ENCODE measurements around the gene PCNT.

PCNT gene

DNA sequence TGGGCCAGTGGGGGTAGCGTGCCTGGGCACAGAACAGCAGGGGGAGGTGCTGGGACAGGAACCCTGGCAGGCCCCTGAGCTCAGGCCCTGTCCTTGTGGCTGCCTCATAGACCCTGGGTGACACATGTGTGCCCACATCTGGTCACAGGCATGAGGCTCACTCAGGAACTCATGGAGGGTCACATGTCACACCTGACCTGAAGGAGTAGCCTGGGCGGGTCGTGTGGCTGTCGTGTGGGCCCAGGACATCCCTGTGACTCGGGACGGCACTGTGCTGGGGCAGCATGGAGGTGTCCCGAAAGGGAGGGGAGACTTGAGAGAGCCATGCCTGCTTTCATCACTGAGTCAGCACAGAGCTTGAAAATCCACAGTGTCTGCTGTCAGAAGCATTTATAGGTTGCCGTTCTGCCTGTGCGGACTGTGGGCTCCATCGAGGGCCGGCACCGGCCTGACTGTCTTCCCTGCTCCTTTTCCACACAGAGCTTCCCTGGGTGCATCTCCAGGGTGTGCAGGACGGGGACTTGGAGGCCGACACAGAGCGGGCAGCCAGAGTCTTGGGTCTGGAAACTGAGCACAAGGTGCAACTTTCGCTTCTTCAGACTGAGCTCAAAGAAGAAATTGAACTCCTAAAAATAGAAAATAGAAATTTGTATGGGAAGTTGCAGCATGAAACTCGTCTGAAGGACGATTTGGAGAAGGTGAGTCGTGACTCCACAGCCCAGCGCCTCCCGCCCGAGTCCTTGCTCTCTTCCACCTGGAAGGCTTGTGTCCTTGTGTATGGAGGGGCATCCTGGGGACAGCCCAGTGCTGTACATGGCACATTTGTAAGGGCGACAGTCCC lies 32.8 kb downstream of the PCNT start:
- no peak for DNase-seq (ENCODE audit: low read depth)
- no peak overlapping the region for H3K4me3 ChIP-seq (ENCODE audit: low read length)
- TF ChIP-seq, protein P1, sequence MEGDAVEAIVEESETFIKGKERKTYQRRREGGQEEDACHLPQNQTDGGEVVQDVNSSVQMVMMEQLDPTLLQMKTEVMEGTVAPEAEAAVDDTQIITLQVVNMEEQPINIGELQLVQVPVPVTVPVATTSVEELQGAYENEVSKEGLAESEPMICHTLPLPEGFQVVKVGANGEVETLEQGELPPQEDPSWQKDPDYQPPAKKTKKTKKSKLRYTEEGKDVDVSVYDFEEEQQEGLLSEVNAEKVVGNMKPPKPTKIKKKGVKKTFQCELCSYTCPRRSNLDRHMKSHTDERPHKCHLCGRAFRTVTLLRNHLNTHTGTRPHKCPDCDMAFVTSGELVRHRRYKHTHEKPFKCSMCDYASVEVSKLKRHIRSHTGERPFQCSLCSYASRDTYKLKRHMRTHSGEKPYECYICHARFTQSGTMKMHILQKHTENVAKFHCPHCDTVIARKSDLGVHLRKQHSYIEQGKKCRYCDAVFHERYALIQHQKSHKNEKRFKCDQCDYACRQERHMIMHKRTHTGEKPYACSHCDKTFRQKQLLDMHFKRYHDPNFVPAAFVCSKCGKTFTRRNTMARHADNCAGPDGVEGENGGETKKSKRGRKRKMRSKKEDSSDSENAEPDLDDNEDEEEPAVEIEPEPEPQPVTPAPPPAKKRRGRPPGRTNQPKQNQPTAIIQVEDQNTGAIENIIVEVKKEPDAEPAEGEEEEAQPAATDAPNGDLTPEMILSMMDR (conservative IDR thresholded peaks at IDR 0.05; ENCODE audit: low read length) = no peak

GRCh38 chr21:46357335-46357604 lies 33.3 kb downstream of the PCNT start:
- no peak for DNase-seq (ENCODE audit: low read depth)
- no peak overlapping the region for H3K4me3 ChIP-seq (ENCODE audit: low read length)

DNA sequence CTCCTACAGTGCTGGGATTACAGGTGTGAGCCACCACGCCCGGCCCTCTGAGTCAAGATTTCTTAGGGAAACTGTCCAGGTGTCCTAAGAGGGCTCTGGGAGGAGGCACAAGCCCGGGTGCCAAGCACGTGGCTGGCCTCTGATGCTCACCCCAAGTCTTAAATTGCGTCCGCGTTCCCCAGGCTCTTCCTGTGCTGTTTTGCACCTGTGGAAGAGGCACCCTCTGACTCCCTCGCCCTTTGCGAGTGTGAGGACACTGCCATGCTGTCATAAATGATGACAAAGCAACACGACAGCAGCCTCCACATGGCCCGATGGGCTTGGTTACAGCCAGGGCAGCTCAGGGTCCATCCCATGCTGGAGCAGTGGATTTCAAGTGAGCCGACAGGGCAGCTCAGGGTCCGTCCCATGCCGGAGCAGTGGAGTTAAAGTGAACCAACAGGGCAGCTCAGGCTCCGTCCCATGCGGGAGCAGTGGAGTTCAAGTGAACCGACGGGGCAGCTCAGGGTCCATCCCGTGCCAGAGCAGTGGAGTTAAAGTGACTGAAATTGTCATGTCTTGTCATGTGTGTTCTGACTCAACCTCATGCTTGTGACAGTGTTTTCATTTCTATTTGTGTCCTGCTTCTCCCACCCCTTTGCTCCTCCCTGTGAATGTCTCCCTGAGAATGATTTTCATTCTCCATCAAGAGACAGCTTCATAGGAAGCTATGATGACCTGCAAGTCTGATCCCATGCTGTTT lies 33.9 kb downstream of the PCNT start:
- DNase-seq (ENCODE audit: low read depth) = no peak
- TF ChIP-seq, protein P1 (conservative IDR thresholded peaks at IDR 0.05; ENCODE audit: low read length) = no peak
- no peak overlapping the region for H3K4me3 ChIP-seq (ENCODE audit: low read length)

More at GRCh38 chr21:46357335-46357604, 33.3 kb downstream of the PCNT start:
- TF ChIP-seq, protein P1 (conservative IDR thresholded peaks at IDR 0.05; ENCODE audit: low read length) = no peak

DNA sequence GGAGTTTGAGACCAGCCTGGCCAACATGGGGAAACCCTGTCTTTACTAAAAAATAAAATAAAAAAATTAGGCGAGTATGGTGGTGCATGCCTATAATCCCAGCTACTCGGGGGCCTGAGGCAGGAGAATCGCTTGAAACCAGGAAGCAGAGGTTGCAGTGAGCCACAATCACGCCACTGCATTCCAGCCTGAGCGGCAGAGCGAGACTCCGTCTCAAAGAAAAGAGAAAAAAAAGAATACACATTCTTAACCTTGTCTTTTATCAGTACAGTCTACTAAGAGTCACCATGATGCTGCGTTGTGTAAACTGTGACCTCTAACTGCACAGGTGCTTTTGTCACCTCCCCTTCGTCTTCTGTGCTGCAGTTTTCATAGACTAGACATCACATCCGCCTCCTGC lies 37.2 kb downstream of the PCNT start:
- no peak for DNase-seq (ENCODE audit: low read depth)
- TF ChIP-seq, protein P1 (conservative IDR thresholded peaks at IDR 0.05; ENCODE audit: low read length) = no peak
- no peak overlapping the region for H3K4me3 ChIP-seq (ENCODE audit: low read length)

GRCh38 chr21:46361935-46362334 lies 38.0 kb downstream of the PCNT start:
- no peak for DNase-seq (ENCODE audit: low read depth)
- TF ChIP-seq, protein P1 (conservative IDR thresholded peaks at IDR 0.05; ENCODE audit: low read length) = no peak
- H3K4me3 ChIP-seq (ENCODE audit: low read length) = no peak overlapping the region

DNA sequence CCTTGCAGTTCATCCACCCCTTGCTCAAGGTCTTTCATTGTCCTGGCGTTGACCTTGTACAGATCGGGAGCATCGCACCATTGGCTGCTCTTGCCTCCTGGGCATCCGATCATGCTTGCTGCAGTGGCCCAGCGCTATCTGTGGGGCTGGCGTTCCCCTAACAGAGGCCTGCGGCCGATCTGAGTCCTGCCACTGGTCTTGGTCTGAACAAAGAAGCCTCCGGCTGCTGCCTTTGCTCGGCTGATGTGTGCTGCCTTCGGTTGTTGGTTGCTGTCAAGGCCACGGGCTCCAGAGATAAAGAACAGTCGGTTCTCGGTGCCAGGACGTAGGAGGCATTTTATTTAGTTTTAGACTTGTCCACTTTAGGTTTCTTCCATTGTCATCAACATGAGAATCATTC lies 39.0 kb downstream of the PCNT start:
- H3K4me3 ChIP-seq (ENCODE audit: low read length) = no peak overlapping the region
- TF ChIP-seq, protein P1 (conservative IDR thresholded peaks at IDR 0.05; ENCODE audit: low read length) = no peak
- no peak for DNase-seq (ENCODE audit: low read depth)

DNA sequence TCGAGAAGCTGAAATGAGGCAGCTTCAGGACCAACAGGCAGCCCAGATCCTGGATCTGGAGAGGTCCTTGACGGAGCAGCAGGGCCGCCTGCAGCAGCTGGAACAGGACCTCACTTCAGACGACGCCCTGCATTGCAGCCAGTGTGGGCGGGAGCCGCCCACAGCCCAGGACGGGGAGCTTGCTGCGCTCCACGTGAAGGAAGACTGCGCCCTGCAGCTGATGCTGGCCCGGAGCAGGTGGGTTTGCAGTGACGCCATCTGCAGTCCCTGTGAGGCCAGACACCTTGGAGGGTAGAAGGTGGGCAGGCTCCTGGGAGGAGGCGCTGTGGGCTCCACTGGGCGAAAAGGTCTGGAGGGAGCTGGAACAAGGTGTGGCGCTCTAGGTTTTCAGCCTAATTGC lies 39.7 kb downstream of the PCNT start:
- no peak for DNase-seq (ENCODE audit: low read depth)
- TF ChIP-seq, protein P1 (conservative IDR thresholded peaks at IDR 0.05; ENCODE audit: low read length) = no peak
- no peak overlapping the region for H3K4me3 ChIP-seq (ENCODE audit: low read length)
